Astrocyte of the spinal cord (primary cell): ENCODE data around the gene NCLN.

Experiments
- DNase-seq: peaks from one replicate; pipeline ENCODE4 v3.0.0; 2011; ENCODE audit warnings: low read depth, low spot score
- H3K4me3 ChIP-seq: 2 replicates; pipeline ENCODE4 v1.5.1; 2011; ENCODE audit warnings: low read depth, mild to moderate bottlenecking, low read length, moderate library complexity
- CTCF ChIP-seq: IDR thresholded peaks from 2 replicates; pipeline ENCODE4 v1.5.1; 2012; ENCODE audit warnings: low read depth, mild to moderate bottlenecking, low read length, inconsistent platforms
- in situ Hi-C: cut with HindIII; loops from 2 replicates; pipeline ENCODE4 v1.10.0; 2017; ENCODE audit warnings: low sequenced_read_pairs

NCLN gene

DNA sequence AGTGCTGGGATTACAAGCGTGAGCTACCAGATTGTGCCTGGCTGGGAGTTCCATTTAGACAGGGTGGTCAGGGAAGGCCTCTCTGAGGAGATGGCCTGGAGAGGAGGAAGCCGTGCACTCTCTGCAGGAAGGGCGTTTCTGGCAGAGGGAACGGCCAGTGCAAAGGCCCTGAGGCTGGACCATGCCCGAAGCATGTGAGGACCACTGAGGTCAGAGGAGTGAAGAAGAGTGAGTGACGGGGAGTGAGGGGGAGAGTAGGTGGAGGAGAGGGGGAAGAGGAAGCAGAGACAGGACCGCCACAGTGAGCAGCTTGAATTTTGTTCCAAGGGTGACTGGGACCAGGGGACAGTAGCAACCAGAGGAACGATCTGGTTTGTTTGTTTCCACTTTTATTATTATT is 71.3 kb downstream of the NCLN start:
- in situ Hi-C loops: no loop called here
- no peak for TF ChIP-seq CTCF
- no peak overlapping the region for H3K4me3 ChIP-seq
- no peak for DNase-seq
